HG02840 (cell line): ENCODE measurements around the gene ACP7.

Experiments used
- ATAC-seq: cut with Tn5 transposase; IDR thresholded peaks from one replicate; pipeline ENCODE4 v1.9.1; 2021; ENCODE audit warnings: mild to moderate bottlenecking, moderate library complexity, moderate number of reproducible peaks; ENCODE audit not compliant: unreplicated experiment, low FRiP score

Gene ACP7

GRCh38 chr19:39146091-39146490 is 61.9 kb downstream of the ACP7 start:
- ATAC-seq, result no peak

GRCh38 chr19:39146686-39147450 is 62.7 kb downstream of the ACP7 start:
- ATAC-seq, result no peak

GRCh38 chr19:39147480-39147879 is 63.3 kb downstream of the ACP7 start:
- ATAC-seq, result no peak

GRCh38 chr19:39148939-39149529 is 64.9 kb downstream of the ACP7 start:
- no peak for ATAC-seq

GRCh38 chr19:39150235-39150634 is 66.1 kb downstream of the ACP7 start:
- ATAC-seq, result no peak

- no peak for ATAC-seq
These were observed 66.8 kb downstream of the ACP7 start for GRCh38 chr19:39150807-39151600.

GRCh38 chr19:39152066-39152465 is 67.9 kb downstream of the ACP7 start:
- no peak for ATAC-seq

- ATAC-seq, result no peak
These were observed 70.0 kb downstream of the ACP7 start for GRCh38 chr19:39154100-39154628.

GRCh38 chr19:39154629-39155100 is 70.5 kb downstream of the ACP7 start:
- ATAC-seq, result no peak

- no peak for ATAC-seq
These were observed 71.0 kb downstream of the ACP7 start for GRCh38 chr19:39155114-39155700.

GRCh38 chr19:39155741-39156140 is 71.6 kb downstream of the ACP7 start:
- ATAC-seq, result no peak

- ATAC-seq, result no peak
These were observed 72.4 kb downstream of the ACP7 start for GRCh38 chr19:39156326-39157230.

GRCh38 chr19:39157275-39157996 is 73.3 kb downstream of the ACP7 start:
- no peak for ATAC-seq

GRCh38 chr19:39157997-39158389 is 73.8 kb downstream of the ACP7 start:
- no peak for ATAC-seq

GRCh38 chr19:39158646-39159260 is 74.6 kb downstream of the ACP7 start:
- ATAC-seq, result no peak

GRCh38 chr19:39160523-39160861 is 76.3 kb downstream of the ACP7 start:
- no peak for ATAC-seq
